A549 (cell line): Measurements from ENCODE around the gene LAMB2. TPM values are rescaled to one million over a fixed set of nuclear protein-coding genes. Genes with fewer than 3 reads are reported as not detected.
A peak's percentile ranks its signal among the peaks of the same experiment; 100 is the strongest.

Source experiments
- ATAC-seq, 2 experiments: fragments of 200-7000 bp in 1 of 2; fragments of >200 bp in 1 of 2; cut with Nextera tagmentation in 1 of 2; cut with Tn5 transposase in 1 of 2; 3 replicates each; pipeline versions ENCODE4 v1.8.0 to v1.9.1; 2018 to 2020; ENCODE audit warnings: mild to moderate bottlenecking in 1 of 2, moderate library complexity in 1 of 2
- CTCF ChIA-PET: fragments of 300-600 bp; sonication (Branson Sonifier 250); formaldehyde crosslinking; extraction: SDS; loops from one replicate; lab custom pipeline; 2021; ENCODE audit warnings: antibody characterized with exemption, inconsistent platforms; lab: Yijun Ruan, JAX
- POLR2A ChIA-PET: fragments of 350-600 bp; formaldehyde crosslinking; extraction: SDS; loops from one replicate; lab custom pipeline; 2021; ENCODE audit warnings: antibody characterized with exemption, inconsistent platforms; lab: Yijun Ruan, JAX
- DNase-seq, 2 experiments: peaks; one replicate each; pipeline versions ENCODE4 v3.0.0 to v3.0.0-alpha.2; 2011 to 2016; ENCODE audit warnings: low read depth in 1 of 2, low spot score in 1 of 2
- FAIRE-seq: peaks from 2 replicates; lab custom pipeline; 2011; peaks lifted over from hg19 to GRCh38; lab: Jason Lieb, UNC
- H3K27ac ChIP-seq, 2 experiments: fragments of >200 bp; sonication (Bioruptor Twin); formaldehyde crosslinking; 3 replicates each; pipeline ENCODE4 v1.5.1; 2016 to 2017
- H3K4me1 ChIP-seq: fragments of >200 bp; sonication (Bioruptor Twin); formaldehyde crosslinking; 3 replicates; pipeline ENCODE4 v1.6.1; 2016
- H3K4me2 ChIP-seq: fragments of >200 bp; sonication (Bioruptor Twin); formaldehyde crosslinking; 3 replicates; pipeline ENCODE4 v1.6.1; 2016
- H3K4me3 ChIP-seq: fragments of >200 bp; sonication (Bioruptor Twin); formaldehyde crosslinking; 3 replicates; pipeline ENCODE4 v1.5.1; 2016
- H3K9me3 ChIP-seq: fragments of >200 bp; sonication (Bioruptor Twin); formaldehyde crosslinking; 3 replicates; pipeline ENCODE4 v1.6.1; 2016
- BCL3 ChIP-seq: fragments of >200 bp; sonication (Bioruptor Twin); formaldehyde crosslinking; IDR thresholded peaks from 3 replicates; pipeline ENCODE4 v1.6.1; 2016
- CHD2 ChIP-seq: fragments of 150-350 bp; IDR thresholded peaks from 2 replicates; pipeline ENCODE4 v1.6.1; 2014; ENCODE audit warnings: low read length; ENCODE audit not compliant: partially characterized antibody
- CHD4 ChIP-seq: fragments of 200-600 bp; sonication (generic); IDR thresholded peaks from 2 replicates; pipeline ENCODE4 v1.6.1; 2016; ENCODE audit warnings: antibody characterized with exemption, mild to moderate bottlenecking, borderline replicate concordance
- CTCF ChIP-seq: fragments of >200 bp; sonication (Bioruptor Twin); formaldehyde crosslinking; IDR thresholded peaks from 3 replicates; pipeline ENCODE4 v1.5.1; 2016
- E2F6 ChIP-seq: IDR thresholded peaks from 2 replicates; pipeline ENCODE4 v1.6.1; 2012; ENCODE audit warnings: low read depth, borderline replicate concordance
- EP300 ChIP-seq, 2 experiments: fragments of >200 bp; sonication (Bioruptor Twin); formaldehyde crosslinking; IDR thresholded peaks; 2 replicates in 1 of 2; 3 replicates in 1 of 2; pipeline ENCODE4 v1.6.1; 2016 to 2017
- FOSB ChIP-seq: fragments of 250-450 bp; sonication (Bioruptor Pico); IDR thresholded peaks from 2 replicates; pipeline ENCODE4 v1.5.0; 2020; ENCODE audit warnings: mild to moderate bottlenecking, moderate library complexity
- GATA3 ChIP-seq: IDR thresholded peaks from 2 replicates; pipeline ENCODE4 v1.6.1; 2012; ENCODE audit warnings: borderline replicate concordance
- HDAC2 ChIP-seq: fragments of 200-600 bp; sonication (generic); IDR thresholded peaks from 2 replicates; pipeline ENCODE4 v1.6.1; 2016
- HEYL ChIP-seq: fragments of 250-450 bp; sonication (Bioruptor Pico); IDR thresholded peaks from 2 replicates; pipeline ENCODE4 v1.8.0; 2021; ENCODE audit warnings: mild to moderate bottlenecking, moderate library complexity
- HOXA7 ChIP-seq: fragments of 250-450 bp; sonication (Bioruptor Pico); IDR thresholded peaks from 2 replicates; pipeline ENCODE4 v1.5.0; 2020; ENCODE audit warnings: mild to moderate bottlenecking, moderate library complexity
- HOXB13 ChIP-seq: fragments of 250-450 bp; sonication (Bioruptor Pico); IDR thresholded peaks from 2 replicates; pipeline ENCODE4 v1.5.0; 2020; ENCODE audit warnings: low read depth, mild to moderate bottlenecking, moderate library complexity
- HOXB5 ChIP-seq: fragments of 250-450 bp; sonication (Bioruptor Pico); IDR thresholded peaks from 2 replicates; pipeline ENCODE4 v1.5.0; 2020; ENCODE audit warnings: mild to moderate bottlenecking, moderate library complexity
- JUN ChIP-seq, 2 experiments: fragments of >200 bp; sonication (Bioruptor Twin); formaldehyde crosslinking; IDR thresholded peaks; 2 replicates in 1 of 2; 3 replicates in 1 of 2; pipeline ENCODE4 v1.6.1; 2016 to 2017
- KDM1A ChIP-seq: fragments of 200-600 bp; sonication (generic); IDR thresholded peaks from 2 replicates; pipeline ENCODE4 v1.6.1; 2016; ENCODE audit warnings: low read depth, mild to moderate bottlenecking
- KDM5A ChIP-seq: fragments of 200-600 bp; sonication (generic); IDR thresholded peaks from 2 replicates; pipeline ENCODE4 v1.6.1; 2016; ENCODE audit warnings: antibody characterized with exemption, mild to moderate bottlenecking
- MAX ChIP-seq: IDR thresholded peaks from 2 replicates; pipeline ENCODE4 v1.6.1; 2012
- MYC ChIP-seq: IDR thresholded peaks from 2 replicates; pipeline ENCODE4 v1.6.1; 2012; ENCODE audit warnings: mild to moderate bottlenecking, inconsistent platforms, low read length, improper control_type of control experiment, borderline replicate concordance
- NFE2L2 ChIP-seq: fragments of 150-350 bp; conservative IDR thresholded peaks from 2 replicates; pipeline ENCODE4 v1.6.1; 2014; ENCODE audit warnings: low read length
- NPAS2 ChIP-seq: fragments of 250-450 bp; sonication (Bioruptor Pico); IDR thresholded peaks from 2 replicates; pipeline ENCODE4 v1.8.0; 2022; ENCODE audit warnings: mild to moderate bottlenecking, moderate library complexity, borderline replicate concordance
- NR3C1 ChIP-seq: fragments of >200 bp; sonication (Bioruptor Twin); formaldehyde crosslinking; IDR thresholded peaks from 3 replicates; pipeline ENCODE4 v1.6.1; 2017
- PBX3 ChIP-seq: IDR thresholded peaks from 2 replicates; pipeline ENCODE4 v1.6.1; 2012
- POLR2A ChIP-seq: IDR thresholded peaks from 2 replicates; pipeline ENCODE4 v1.6.1; 2012; ENCODE audit warnings: mild to moderate bottlenecking, low read length
- RCOR1 ChIP-seq: fragments of 150-350 bp; IDR thresholded peaks from 2 replicates; pipeline ENCODE4 v1.6.1; 2014; ENCODE audit warnings: antibody characterized with exemption, low read length, low read depth
- REST ChIP-seq: fragments of 200-600 bp; sonication (generic); IDR thresholded peaks from 2 replicates; pipeline ENCODE4 v1.6.1; 2016; ENCODE audit warnings: antibody characterized with exemption, mild to moderate bottlenecking, moderate library complexity
- RFX5 ChIP-seq: fragments of 450-650 bp; IDR thresholded peaks from 2 replicates; pipeline ENCODE4 v1.7.1; 2014; ENCODE audit warnings: antibody characterized with exemption, mild to moderate bottlenecking, moderate library complexity
- RNF2 ChIP-seq: fragments of 200-600 bp; sonication (generic); IDR thresholded peaks from 2 replicates; pipeline ENCODE4 v1.6.1; 2016; ENCODE audit warnings: low read depth, mild to moderate bottlenecking, antibody characterized with exemption, moderate library complexity, borderline replicate concordance
- SMC3 ChIP-seq: fragments of >200 bp; sonication (Bioruptor Twin); formaldehyde crosslinking; IDR thresholded peaks from 3 replicates; pipeline ENCODE4 v1.6.1; 2018; ENCODE audit warnings: inconsistent platforms
- SREBF2 ChIP-seq: fragments of 450-650 bp; IDR thresholded peaks from 2 replicates; pipeline ENCODE4 v1.6.1; 2014; ENCODE audit warnings: mild to moderate bottlenecking, moderate library complexity
- USF2 ChIP-seq: fragments of 450-650 bp; IDR thresholded peaks from 2 replicates; pipeline ENCODE4 v1.6.1; 2014; ENCODE audit warnings: antibody characterized with exemption
- ZSCAN20 ChIP-seq: fragments of 250-450 bp; sonication (Bioruptor Pico); IDR thresholded peaks from 2 replicates; pipeline ENCODE4 v1.8.0; 2022; ENCODE audit warnings: mild to moderate bottlenecking, moderate library complexity
- WGBS: methylation state at CpG from one replicate; pipeline ENCODE4 v1.1.6; 2017; ENCODE audit errors: missing lambda C conversion rate; 5-methylcytosine and 5-hydroxymethylcytosine counted together
- polyA minus RNA-seq: library from RNA; depleted of rRNA, polyadenylated mRNA; stranded (reverse); fragments of >200 nt; gene quantifications from 2 replicates; pipeline ENCODE4 v1.2.3, GENCODE V29; 2011; rRNA and poly(A)+ RNA removed
- polyA plus RNA-seq, 4 experiments: library from polyadenylated mRNA; depleted of rRNA in 3 of 4; stranded (reverse); fragments of >200 nt; fragmentation: RNase III in 1 of 4; extraction: RNeasy Plus Mini Kit Qiagen cat#74134 plus additional on column Dnase treatment in 1 of 4; gene quantifications; 2 replicates in 3 of 4; 3 replicates in 1 of 4; pipeline ENCODE4 v1.2.3, GENCODE V29; 2011 to 2017

LAMB2 gene
- polyA plus RNA-seq (2011; rRNA removed), result 146 and 238 TPM in 2 replicates
- polyA plus RNA-seq (2012; cell fraction: cytosol; rRNA removed), result 96.4 and 102 TPM in 2 replicates
- 812 and 862 TPM in 2 replicates for polyA plus RNA-seq (2012; cell fraction: nucleus; rRNA removed)
- 74.5 to 95.5 TPM (median 87.3 TPM) in 3 replicates for polyA plus RNA-seq (2017; fragmentation: RNase III; extraction: RNeasy Plus Mini Kit Qiagen cat#74134 plus additional on column Dnase treatment)
- polyA minus RNA-seq, result 242 and 345 TPM in 2 replicates

- Histone ChIP-seq H3K4me2 (peak within 1 kb of the TSS; percentile 97), H3K4me1 (peaks cover 18% of the 10 kb centered on the region), H3K9me3 (no peaks in the 10 kb centered on the region), H3K27ac (peak within 1 kb of the TSS; percentile 99 to 100), H3K4me3 (peak within 1 kb of the TSS; percentile 80)
- DNase-seq (peak; percentile 67 to 69), FAIRE-seq (no peak), ATAC-seq (peak; percentile 74 to 84)
- CTCF ChIA-PET, result interaction anchor here (0.7 to 1.5 kb wide), 11 partner anchors 15 to 789 kb away, joined by 3 to 5 read pairs (median 3); partner anchors contain the start of gene QRICH1
- WGBS, result 6% methylated on average over 17 of the region's 28 CpGs
- POLR2A ChIA-PET, result interaction anchor here (1.0 to 2.2 kb wide), 5 partner anchors 12 to 279 kb away, joined by 3 to 26 read pairs (median 6); partner anchors contain the start of genes IMPDH2, NDUFAF3, QRICH1 and RHOA
- TF ChIP-seq HOXB5 (CRISPR knock-in tag) (no peak), RNF2 (no peak), HDAC2 (no peak), NR3C1 (no peak), CTCF (peak; percentile 16; the same call in 1 of the 3 replicates), ZSCAN20 (CRISPR knock-in tag) (no peak), SMC3 (no peak), CHD4 (no peak), NFE2L2 (no peak), BCL3 (no peak), MYC (no peak), RCOR1 (no peak), PBX3 (no peak), POLR2A (peak; percentile 29; the same call in 1 of the 2 replicates), HOXB13 (no peak), HEYL (CRISPR knock-in tag) (no peak), HOXA7 (CRISPR knock-in tag) (no peak), CHD2 (no peak), MAX (peak; percentile 27; the same call in 1 of the 2 replicates), JUN (IDR thresholded peaks at IDR 0.05) (no peak), REST (no peak), EP300 (IDR thresholded peaks at IDR 0.05) (no peak), E2F6 (peak; percentile 36; the same call in 1 of the 2 replicates), NPAS2 (CRISPR knock-in tag) (no peak), FOSB (CRISPR knock-in tag) (no peak), KDM1A (no peak), GATA3 (no peak), KDM5A (no peak), SREBF2 (no peak), RFX5 (no peak), USF2 (no peak)
Measured at GRCh38 chr3:49132437-49133225, at the start of gene LAMB2. Gene LAMB2 (minus strand): TSS chr3:49133050. CDS start chr3:49132867, 183 bp downstream.
